B cell (primary cell): ENCODE results near the gene PGAP3. TPM values are rescaled to one million over a fixed set of nuclear protein-coding genes. Genes with fewer than 3 reads are reported as not detected.

Experiments used
- ATAC-seq: fragments of 200-7000 bp; cut with Tn5 transposase; one replicate; pipeline ENCODE4 v1.10.0; 2021; ENCODE audit warnings: low read depth, mild to moderate bottlenecking, moderate number of reproducible peaks, moderate library complexity
- CTCF ChIA-PET: fragments of 350-600 bp; sonication (Branson Sonifier 250); formaldehyde crosslinking; loops from one replicate; lab custom pipeline; 2021; ENCODE audit warnings: antibody characterized with exemption, inconsistent platforms; lab: Charles Lee
- POLR2A ChIA-PET: fragments of 350-600 bp; sonication (Branson Sonifier 250); formaldehyde crosslinking; loops from one replicate; lab custom pipeline; 2021; ENCODE audit warnings: antibody characterized with exemption; lab: Charles Lee
- DNase-seq: peaks from one replicate; pipeline ENCODE4 v3.0.0; 2013
- H2AFZ ChIP-seq: 2 replicates; pipeline ENCODE4 v1.6.1; 2012; ENCODE audit warnings: mild to moderate bottlenecking, low read depth, low read length; ENCODE audit not compliant: insufficient read depth, poor library complexity, severe bottlenecking
- H3K27ac ChIP-seq, 2 donors: 1 replicate in 1 of 2; 2 replicates in 1 of 2; pipeline ENCODE4 v1.5.1; 2012 to 2013; ENCODE audit warnings: low read length in 2 of 2, mild to moderate bottlenecking in 2 of 2, moderate library complexity in 1 of 2
- H3K27me3 ChIP-seq, 4 experiments: fragments of 200-600 bp in 1 of 4; sonication (generic) in 1 of 4; replicated peaks in 1 of 4; 1 replicate in 2 of 4; 2 replicates in 2 of 4; pipeline versions ENCODE4 v1.6.1 to v1.7.0; 2013 to 2016; ENCODE audit warnings: low read length in 3 of 4, mild to moderate bottlenecking in 2 of 4, mixed read lengths in 1 of 4, moderate library complexity in 1 of 4; ENCODE audit not compliant: insufficient read depth in 4 of 4, control insufficient read depth in 3 of 4; ENCODE audit errors: control extremely low read depth in 1 of 4
- H3K36me3 ChIP-seq, 2 experiments: replicated peaks in 1 of 2; 1 replicate in 1 of 2; 2 replicates in 1 of 2; pipeline versions ENCODE4 v1.6.1 to v1.7.1; 2013; ENCODE audit warnings: low read length in 1 of 2; ENCODE audit not compliant: insufficient read depth in 2 of 2, control insufficient read depth in 1 of 2; ENCODE audit errors: control extremely low read depth in 1 of 2, extremely low read depth in 1 of 2
- H3K4me1 ChIP-seq, 2 donors: fragments of 200-600 bp in 1 of 2; sonication (generic) in 1 of 2; 1 replicate in 1 of 2; 2 replicates in 1 of 2; pipeline versions ENCODE4 v1.5.1 to v1.6.1; 2013 to 2017; ENCODE audit warnings: low read length in 2 of 2; ENCODE audit not compliant: control insufficient read depth in 2 of 2, insufficient read depth in 2 of 2
- H3K4me2 ChIP-seq: replicated peaks from 2 replicates; pipeline ENCODE3; 2012; ENCODE audit warnings: mild to moderate bottlenecking, low read depth, low read length; ENCODE audit not compliant: poor library complexity, severe bottlenecking
- H3K4me3 ChIP-seq, 5 experiments: fragments of 200-600 bp in 1 of 5; sonication (generic) in 1 of 5; 1 replicate in 3 of 5; 2 replicates in 2 of 5; pipeline versions ENCODE4 v1.5.1 to v1.7.0; 2011 to 2016; ENCODE audit warnings: low read length in 4 of 5, mild to moderate bottlenecking in 4 of 5, low read depth in 2 of 5, control low read depth in 1 of 5, moderate library complexity in 1 of 5; ENCODE audit not compliant: insufficient read depth in 1 of 5; ENCODE audit errors: control extremely low read depth in 1 of 5, extremely low read depth in 1 of 5
- H3K79me2 ChIP-seq: fragments of 200-600 bp; sonication (generic); one replicate; pipeline ENCODE4 v1.6.0; 2016; ENCODE audit warnings: low read length; ENCODE audit not compliant: control insufficient read depth, insufficient read depth
- H3K9ac ChIP-seq: fragments of 200-600 bp; sonication (generic); 2 replicates; pipeline ENCODE4 v1.6.1; 2017; ENCODE audit warnings: mild to moderate bottlenecking, low read length, moderate library complexity
- H3K9me3 ChIP-seq, 3 donors: one replicate each; pipeline versions ENCODE4 v1.6.1 to v1.7.1; 2013; ENCODE audit warnings: low read length in 2 of 3; ENCODE audit not compliant: control insufficient read depth in 2 of 3, insufficient read depth in 1 of 3; ENCODE audit errors: control extremely low read depth in 1 of 3
- H4K20me1 ChIP-seq: 2 replicates; pipeline ENCODE4 v1.6.0; 2012; ENCODE audit warnings: mild to moderate bottlenecking, low read length; ENCODE audit not compliant: insufficient read depth, control insufficient read depth, poor library complexity, severe bottlenecking
- H3K27ac Mint-ChIP-seq: one replicate; pipeline ENCODE4 v1.8.0; 2021; ENCODE audit warnings: mixed read lengths
- H3K27me3 Mint-ChIP-seq: one replicate; pipeline ENCODE4 v1.8.0; 2021; ENCODE audit warnings: mixed read lengths
- H3K4me1 Mint-ChIP-seq: one replicate; pipeline ENCODE4 v1.8.0; 2021; ENCODE audit warnings: mixed read lengths
- H3K4me3 Mint-ChIP-seq: one replicate; pipeline ENCODE4 v1.8.0; 2021; ENCODE audit warnings: mixed read lengths
- H3K9me3 Mint-ChIP-seq: one replicate; pipeline ENCODE4 v1.8.0; 2022; ENCODE audit warnings: mixed read lengths; ENCODE audit not compliant: insufficient read depth
- EZH2 ChIP-seq: IDR thresholded peaks from 2 replicates; pipeline ENCODE4 v1.6.1; 2012; ENCODE audit warnings: borderline replicate concordance, low read depth, mild to moderate bottlenecking, moderate library complexity, low read length; ENCODE audit not compliant: insufficient read depth, poor library complexity, severe bottlenecking
- WGBS: methylation state at CpG from one replicate; pipeline ENCODE4 v1.1.5; 2013; ENCODE audit warnings: missing lambda C conversion rate; ENCODE audit not compliant: insufficient coverage; 5-methylcytosine and 5-hydroxymethylcytosine counted together
- intact Hi-C: fragments of 100-400 bp; cut with micrococcal nuclease; formaldehyde crosslinking; loops from one replicate; pipeline ENCODE4 v1.10.0; 2022
- polyA plus RNA-seq: library from polyadenylated mRNA; depleted of rRNA; stranded (reverse); fragments of >200 nt; gene quantifications from 2 replicates; pipeline ENCODE4 v1.2.3, GENCODE V29; 2012
- total RNA-seq, 2 donors: library from RNA; stranded (reverse); fragments of 120-200 nt in 1 of 2; gene quantifications; 1 replicate in 1 of 2; 2 replicates in 1 of 2; pipeline versions ENCODE4 v1.2.3 to v1.2.4, GENCODE V29; 2013 to 2022
- TF ChIP-seq, protein P1 (sequence below): fragments of 200-600 bp; IDR thresholded peaks from one replicate; pipeline ENCODE4 v1.8.0; 2022; ENCODE audit warnings: antibody characterized with exemption, mild to moderate bottlenecking

Gene PGAP3
- total and polyA plus RNA-seq, 2 donors (not counting 1 experiment from before 2014, with no cell fraction given): 27.4 to 34.3 TPM

DNA sequence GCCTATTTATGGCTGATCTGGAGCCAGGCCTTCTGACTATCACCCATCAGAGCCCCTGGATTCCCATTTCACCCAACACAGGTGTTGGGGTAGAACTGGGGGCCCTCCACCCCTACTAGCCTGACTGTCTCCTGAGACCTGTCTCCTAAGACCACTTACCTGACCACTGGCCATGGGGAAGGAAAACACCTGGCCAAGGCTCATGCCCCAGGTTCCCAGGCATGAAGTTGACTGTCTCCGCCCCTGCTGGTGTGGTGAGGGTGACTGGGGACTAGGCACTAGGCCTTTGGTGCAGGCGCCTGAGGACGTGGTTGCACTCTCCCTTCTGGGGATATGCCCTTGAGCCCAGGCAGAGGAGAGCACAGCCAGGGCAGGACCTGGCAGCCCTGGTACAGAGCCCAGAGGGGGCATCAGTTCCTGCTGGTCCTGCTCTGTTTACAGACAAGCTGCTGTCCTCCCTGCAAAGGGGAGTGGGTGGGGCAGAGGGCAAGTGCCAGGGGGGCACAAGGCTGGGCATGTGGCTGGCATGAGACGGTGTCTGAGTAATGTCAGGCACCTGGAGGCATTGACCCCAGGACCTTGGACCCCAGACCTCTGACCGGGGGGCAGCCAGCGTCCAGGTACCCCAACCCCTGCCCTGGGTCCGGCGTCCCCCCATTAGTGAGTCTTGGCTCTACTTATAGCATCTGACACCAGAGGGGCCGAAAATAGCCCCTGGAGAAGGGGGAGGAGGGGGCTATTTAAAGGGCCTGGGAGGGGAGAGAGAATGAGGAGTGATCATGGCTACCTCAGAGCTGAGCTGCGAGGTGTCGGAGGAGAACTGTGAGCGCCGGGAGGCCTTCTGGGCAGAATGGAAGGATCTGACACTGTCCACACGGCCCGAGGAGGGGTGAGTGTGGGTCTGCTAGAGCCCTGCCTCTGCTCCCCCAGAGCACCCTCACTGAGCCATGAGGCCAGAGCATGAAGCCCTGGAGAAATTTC lies 23.0 kb downstream of the PGAP3 start, which contains the start of gene TCAP:
Gene TCAP, plus strand, starts transcription at position 769 of the 981 bp plus-strand sequence. Its CDS starts 11 bp downstream, at position 780.
- peaks cover 7% of the 10 kb centered on the region for H3K79me2 ChIP-seq
- H3K9me3 Mint-ChIP-seq: no peaks in the 10 kb centered on the region
- peaks cover 37 to 48% of the 10 kb centered on the region in 2 donors for H3K4me1 ChIP-seq
- no peak within 1 kb of the TSS for H3K4me2 ChIP-seq
- intact Hi-C loops: loop anchor here (5.0 kb wide), 1 partner anchor 202 kb away; the partner anchor contains the start of gene ZPBP2
- ATAC-seq (no peak), DNase-seq (no peak)
- POLR2A ChIA-PET: interaction anchor here (0.6 to 1.1 kb wide), 2 partner anchors 11 to 66 kb away, joined by 3 to 7 read pairs; no protein-coding TSS in a partner anchor
- H3K9me3 ChIP-seq: peaks cover 0 to 2% (median 0%) of the 10 kb centered on the region in 3 donors
- no peak within 1 kb of the TSS for H3K4me3 ChIP-seq
- peaks cover 17% of the 10 kb centered on the region for H3K27me3 Mint-ChIP-seq
- H2AFZ ChIP-seq: no peak within 1 kb of the TSS
- H4K20me1 ChIP-seq: no peaks in the 10 kb centered on the region
- H3K27ac Mint-ChIP-seq: peak within 1 kb of the TSS; percentile 20
- no peak within 1 kb of the TSS for H3K9ac ChIP-seq
- 80% methylated on average over 9 of the region's 15 CpGs for WGBS
- peaks cover 31% of the 10 kb centered on the region for H3K4me1 Mint-ChIP-seq
- H3K36me3 ChIP-seq: peaks cover 0 to 28% of the 10 kb centered on the region in 2 experiments
- peak within 1 kb of the TSS; percentile 13 for H3K4me3 Mint-ChIP-seq
- peaks cover 0 to 28% (median 7%) of the 10 kb centered on the region in 4 experiments for H3K27me3 ChIP-seq
- TF ChIP-seq, protein P1, sequence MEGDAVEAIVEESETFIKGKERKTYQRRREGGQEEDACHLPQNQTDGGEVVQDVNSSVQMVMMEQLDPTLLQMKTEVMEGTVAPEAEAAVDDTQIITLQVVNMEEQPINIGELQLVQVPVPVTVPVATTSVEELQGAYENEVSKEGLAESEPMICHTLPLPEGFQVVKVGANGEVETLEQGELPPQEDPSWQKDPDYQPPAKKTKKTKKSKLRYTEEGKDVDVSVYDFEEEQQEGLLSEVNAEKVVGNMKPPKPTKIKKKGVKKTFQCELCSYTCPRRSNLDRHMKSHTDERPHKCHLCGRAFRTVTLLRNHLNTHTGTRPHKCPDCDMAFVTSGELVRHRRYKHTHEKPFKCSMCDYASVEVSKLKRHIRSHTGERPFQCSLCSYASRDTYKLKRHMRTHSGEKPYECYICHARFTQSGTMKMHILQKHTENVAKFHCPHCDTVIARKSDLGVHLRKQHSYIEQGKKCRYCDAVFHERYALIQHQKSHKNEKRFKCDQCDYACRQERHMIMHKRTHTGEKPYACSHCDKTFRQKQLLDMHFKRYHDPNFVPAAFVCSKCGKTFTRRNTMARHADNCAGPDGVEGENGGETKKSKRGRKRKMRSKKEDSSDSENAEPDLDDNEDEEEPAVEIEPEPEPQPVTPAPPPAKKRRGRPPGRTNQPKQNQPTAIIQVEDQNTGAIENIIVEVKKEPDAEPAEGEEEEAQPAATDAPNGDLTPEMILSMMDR: no peak
- TF ChIP-seq EZH2: no peak
- CTCF ChIA-PET: interaction anchor here (1.1 to 8.7 kb wide), 3 partner anchors 11 to 43 kb away, joined by 3 to 109 read pairs (median 61); no protein-coding TSS in a partner anchor
- H3K27ac ChIP-seq: no peak within 1 kb of the TSS
